Measurements from ENCODE around the gene MOCOS. TPM values are rescaled to one million over a fixed set of nuclear protein-coding genes. Genes with fewer than 3 reads are reported as not detected.

MOCOS gene
- total and polyA plus RNA-seq, 2 donors (not counting 1 experiment from before 2014, with no cell fraction given), result 0.01 to 0.05 TPM

- no peak for ATAC-seq (ENCODE audit: low read depth)
- no peak overlapping the region for H3K4me3 ChIP-seq (ENCODE audit: control extremely low read depth in 1 of 5, extremely low read depth in 1 of 5, insufficient read depth in 1 of 5, low read depth in 2 of 5, low read length in 4 of 5)
- no peak for DNase-seq
- Mint-ChIP-seq H3K27ac (no peak overlapping the region), H3K9me3 (ENCODE audit: insufficient read depth) (no peaks in the 10 kb centered on the region), H3K27me3 (no peaks in the 10 kb centered on the region), H3K4me1 (peaks cover under 1% of the 10 kb centered on the region), H3K4me3 (no peak overlapping the region)
- no peak overlapping the region for H3K4me2 ChIP-seq (replicated peaks; ENCODE audit: low read depth, low read length, poor library complexity, severe bottlenecking)
- H3K9me3 ChIP-seq (ENCODE audit: control extremely low read depth in 1 of 3, control insufficient read depth in 2 of 3, insufficient read depth in 1 of 3, low read length in 2 of 3), result no peaks in the 10 kb centered on the region
- peaks cover 5% of the 10 kb centered on the region for H3K79me2 ChIP-seq (ENCODE audit: control insufficient read depth, insufficient read depth, low read length)
- H2AFZ ChIP-seq (ENCODE audit: insufficient read depth, low read depth, low read length, poor library complexity, severe bottlenecking), result no peak overlapping the region
- intact Hi-C loops (cut with micrococcal nuclease), result no loop called here
- H3K4me1 ChIP-seq (ENCODE audit: control insufficient read depth in 2 of 2, insufficient read depth in 2 of 2, low read length in 2 of 2), result no peaks in the 10 kb centered on the region
- CTCF ChIA-PET, result no interaction called here
- whole genome bisulfite sequencing (ENCODE audit: insufficient coverage), result 100% methylated on average over 2 of the region's 4 CpGs
- POLR2A ChIA-PET, result interaction anchor here (0.7 kb wide), 1 partner anchor 578 kb away, joined by 4 read pairs; no protein-coding TSS in a partner anchor
- H3K27ac ChIP-seq (ENCODE audit: low read length in 2 of 2), result no peak overlapping the region
- TF ChIP-seq CTCF (IDR thresholded peaks at IDR 0.05) (no peak), EZH2 (IDR thresholded peaks at IDR 0.05; ENCODE audit: borderline replicate concordance, insufficient read depth, low read depth, low read length, poor library complexity, severe bottlenecking) (no peak)
- H3K36me3 ChIP-seq (replicated peaks in 1 of 2; ENCODE audit: control extremely low read depth in 1 of 2, control insufficient read depth in 1 of 2, extremely low read depth in 1 of 2, insufficient read depth in 2 of 2, low read length in 1 of 2), result peaks cover 1 to 77% of the 10 kb centered on the region in 2 experiments
- H3K9ac ChIP-seq (ENCODE audit: low read length), result no peak overlapping the region
- peaks cover 6% of the 10 kb centered on the region for H4K20me1 ChIP-seq (ENCODE audit: control insufficient read depth, insufficient read depth, low read length, poor library complexity, severe bottlenecking)
- no peaks in the 10 kb centered on the region for H3K27me3 ChIP-seq (replicated peaks in 1 of 4; ENCODE audit: control extremely low read depth in 1 of 4, control insufficient read depth in 3 of 4, insufficient read depth in 4 of 4, low read length in 3 of 4)
These were observed 45.7 kb upstream of the MOCOS start for GRCh38 chr18:36141576-36141975.

- ATAC-seq (ENCODE audit: low read depth) (no peak), DNase-seq (no peak)
- no peaks in the 10 kb centered on the region for H4K20me1 ChIP-seq (ENCODE audit: control insufficient read depth, insufficient read depth, low read length, poor library complexity, severe bottlenecking)
- H3K4me3 ChIP-seq (ENCODE audit: control extremely low read depth in 1 of 5, extremely low read depth in 1 of 5, insufficient read depth in 1 of 5, low read depth in 2 of 5, low read length in 4 of 5), result no peak overlapping the region
- H3K9ac ChIP-seq (ENCODE audit: low read length), result no peak overlapping the region
- peaks cover 1 to 76% of the 10 kb centered on the region in 2 experiments for H3K36me3 ChIP-seq (replicated peaks in 1 of 2; ENCODE audit: control extremely low read depth in 1 of 2, control insufficient read depth in 1 of 2, extremely low read depth in 1 of 2, insufficient read depth in 2 of 2, low read length in 1 of 2)
- CTCF ChIA-PET, result no interaction called here
- no peaks in the 10 kb centered on the region for H3K9me3 ChIP-seq (ENCODE audit: control extremely low read depth in 1 of 3, control insufficient read depth in 2 of 3, insufficient read depth in 1 of 3, low read length in 2 of 3)
- H3K27ac ChIP-seq (ENCODE audit: low read length in 2 of 2), result no peak overlapping the region
- no peak overlapping the region for H3K4me2 ChIP-seq (replicated peaks; ENCODE audit: low read depth, low read length, poor library complexity, severe bottlenecking)
- H3K4me1 ChIP-seq (ENCODE audit: control insufficient read depth in 2 of 2, insufficient read depth in 2 of 2, low read length in 2 of 2), result peaks cover 2 to 4% of the 10 kb centered on the region in 2 donors
- TF ChIP-seq CTCF (IDR thresholded peaks at IDR 0.05), result no peak
- no peak for TF ChIP-seq EZH2 (IDR thresholded peaks at IDR 0.05; ENCODE audit: borderline replicate concordance, insufficient read depth, low read depth, low read length, poor library complexity, severe bottlenecking)
- H3K4me1 Mint-ChIP-seq, result peaks cover 5% of the 10 kb centered on the region
- no peak overlapping the region for H2AFZ ChIP-seq (ENCODE audit: insufficient read depth, low read depth, low read length, poor library complexity, severe bottlenecking)
- no peaks in the 10 kb centered on the region for H3K27me3 ChIP-seq (replicated peaks in 1 of 4; ENCODE audit: control extremely low read depth in 1 of 4, control insufficient read depth in 3 of 4, insufficient read depth in 4 of 4, low read length in 3 of 4)
- no peak overlapping the region for H3K27ac Mint-ChIP-seq
- no peaks in the 10 kb centered on the region for H3K9me3 Mint-ChIP-seq (ENCODE audit: insufficient read depth)
- 100% methylated on average over 1 of the region's 3 CpGs for WGBS (ENCODE audit: insufficient coverage)
- POLR2A ChIA-PET, result interaction anchor here (0.7 kb wide), 2 partner anchors 472 to 576 kb away, joined by 3 to 4 read pairs; no protein-coding TSS in a partner anchor
- H3K4me3 Mint-ChIP-seq, result no peak overlapping the region
- intact Hi-C loops (cut with micrococcal nuclease), result no loop called here
- H3K79me2 ChIP-seq (ENCODE audit: control insufficient read depth, insufficient read depth, low read length), result peaks cover 5% of the 10 kb centered on the region
- H3K27me3 Mint-ChIP-seq, result no peaks in the 10 kb centered on the region
These were observed 44.5 kb upstream of the MOCOS start for GRCh38 chr18:36142751-36143150.
